Activated CD4-positive, alpha-beta memory T cell treated with anti-CD3 and anti-CD28 coated beads, Interleukin-2, amount 10 ng/mL, durations not matched to agents 7 days and 5 days (primary cell): ENCODE results near the gene TRAF1. TPM values are rescaled to one million over a fixed set of nuclear protein-coding genes. Genes with fewer than 3 reads are reported as not detected.

Source experiments
- CTCF ChIA-PET: fragments of 350-600 bp; sonication (Branson Sonifier 250); formaldehyde crosslinking; loops from one replicate; lab custom pipeline; 2021; ENCODE audit warnings: antibody characterized with exemption, inconsistent platforms; lab: Charles Lee
- POLR2A ChIA-PET: fragments of 350-600 bp; sonication (Branson Sonifier 250); formaldehyde crosslinking; loops from one replicate; lab custom pipeline; 2021; ENCODE audit warnings: antibody characterized with exemption; lab: Charles Lee
- DNase-seq: peaks from one replicate; pipeline ENCODE4 v3.0.0-alpha.2; 2020
- H3K27ac Mint-ChIP-seq: one replicate; pipeline ENCODE4 v1.8.0; 2021; ENCODE audit warnings: mild to moderate bottlenecking, mixed read lengths
- H3K27me3 Mint-ChIP-seq: one replicate; pipeline ENCODE4 v1.8.0; 2021; ENCODE audit warnings: mixed read lengths
- H3K36me3 Mint-ChIP-seq: one replicate; pipeline ENCODE4 v1.8.0; 2021; ENCODE audit warnings: low read depth, mixed read lengths
- H3K4me1 Mint-ChIP-seq: one replicate; pipeline ENCODE4 v1.8.0; 2021; ENCODE audit warnings: mixed read lengths
- H3K4me3 Mint-ChIP-seq: one replicate; pipeline ENCODE4 v1.8.0; 2021; ENCODE audit warnings: mild to moderate bottlenecking, mixed read lengths
- H3K9me3 Mint-ChIP-seq: one replicate; pipeline ENCODE4 v1.8.0; 2021; ENCODE audit warnings: mixed read lengths
- total RNA-seq, 2 experiments: library from RNA; stranded (reverse); gene quantifications; one replicate each; pipeline ENCODE4 v1.2.3, GENCODE V29; 2021

Gene TRAF1
- total RNA-seq, 2 experiments from 2014 or later = 73.6 to 74.3 TPM

DNA sequence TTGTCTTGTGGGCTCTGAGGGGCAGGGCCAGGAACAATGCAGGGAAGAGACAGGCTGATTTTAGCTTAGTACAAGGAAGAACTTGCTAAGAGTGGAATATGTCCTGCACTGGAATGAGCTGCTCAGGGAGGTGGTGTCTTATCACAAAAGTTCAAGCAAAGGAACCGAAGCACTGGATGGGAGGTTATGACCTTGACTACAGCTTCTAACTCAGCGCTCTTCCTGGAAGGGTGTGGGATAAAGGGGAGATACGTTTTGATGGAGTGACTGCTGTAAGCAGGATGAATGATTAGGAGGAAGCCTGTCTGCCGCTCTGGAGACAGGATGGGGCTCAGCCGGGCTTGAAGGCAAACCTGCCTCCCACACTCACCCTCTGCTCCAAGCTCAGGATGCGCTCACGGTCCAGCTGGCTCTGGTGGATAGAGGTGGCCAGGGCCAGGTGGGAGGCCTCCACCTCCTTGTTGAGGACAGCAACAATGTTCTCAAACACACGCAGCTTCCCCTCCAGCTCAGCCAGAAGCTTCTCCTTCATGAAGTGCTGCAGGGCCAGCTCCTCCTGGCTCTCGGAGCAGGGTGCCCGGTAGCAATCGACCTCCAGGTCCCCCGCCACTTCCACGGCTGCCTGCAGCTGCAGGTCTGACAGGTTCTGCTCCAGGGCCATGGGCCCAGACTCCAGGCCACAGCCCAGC is 13.5 kb downstream of the TRAF1 start:
- DNase-seq = no peak
- peaks cover 4% of the 10 kb centered on the region for H3K9me3 Mint-ChIP-seq
- ChIA-PET POLR2A (interaction anchor here (1.4 to 35.8 kb wide), 5 partner anchors 9 to 40 kb away, joined by 5 to 1205 read pairs (median 6); partner anchors contain the start of genes PHF19 and TRAF1), CTCF (interaction anchor here (1.4 to 2.7 kb wide), 2 partner anchors 12 to 18 kb away, joined by 3 to 8 read pairs; no protein-coding TSS in a partner anchor)
- no peak overlapping the region for H3K4me3 Mint-ChIP-seq
- no peaks in the 10 kb centered on the region for H3K27me3 Mint-ChIP-seq
- H3K4me1 Mint-ChIP-seq = peaks cover 81% of the 10 kb centered on the region
- H3K27ac Mint-ChIP-seq = peak overlapping the region; percentile 67
- H3K36me3 Mint-ChIP-seq = peaks cover 90% of the 10 kb centered on the region

DNA sequence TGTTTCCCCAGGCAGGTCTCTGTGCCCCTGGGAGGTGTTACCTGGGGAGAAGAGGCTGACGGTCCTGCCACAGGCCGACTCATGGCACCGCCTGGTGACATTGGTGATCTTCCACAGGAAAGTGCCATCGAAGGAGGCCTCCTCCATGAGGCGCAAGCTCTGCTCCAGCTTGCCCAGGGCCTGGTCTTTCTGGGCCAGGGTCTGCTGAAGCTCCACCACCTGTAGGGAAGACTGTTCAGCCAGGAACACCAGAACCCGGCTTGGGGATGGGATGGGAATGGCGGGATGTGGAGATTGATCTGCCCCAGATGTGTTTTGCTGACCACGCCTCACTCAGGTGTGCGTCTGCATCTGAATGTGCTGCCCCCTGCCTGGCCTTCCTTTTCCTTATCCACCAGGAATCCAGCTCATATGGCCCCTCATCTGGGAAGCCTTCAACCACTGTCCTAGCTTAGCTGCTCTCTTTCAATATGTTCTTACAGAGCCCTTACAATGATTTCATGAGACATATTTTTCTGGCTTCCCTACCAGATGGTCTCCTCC is 15.2 kb downstream of the TRAF1 start:
- DNase-seq = no peak
- Mint-ChIP-seq H3K9me3 (no peaks in the 10 kb centered on the region), H3K4me3 (no peak overlapping the region), H3K4me1 (peaks cover 80% of the 10 kb centered on the region), H3K36me3 (peaks cover 88% of the 10 kb centered on the region), H3K27me3 (no peaks in the 10 kb centered on the region), H3K27ac (peak overlapping the region; percentile 83)
- CTCF ChIA-PET = interaction anchor here (1.2 to 2.7 kb wide), 3 partner anchors 8 to 16 kb away, joined by 3 to 8 read pairs (median 5); no protein-coding TSS in a partner anchor
- POLR2A ChIA-PET = interaction anchor here (1.6 to 35.8 kb wide), 2 partner anchors 18 to 19 kb away, joined by 9 to 1205 read pairs; partner anchors contain the start of gene TRAF1

DNA sequence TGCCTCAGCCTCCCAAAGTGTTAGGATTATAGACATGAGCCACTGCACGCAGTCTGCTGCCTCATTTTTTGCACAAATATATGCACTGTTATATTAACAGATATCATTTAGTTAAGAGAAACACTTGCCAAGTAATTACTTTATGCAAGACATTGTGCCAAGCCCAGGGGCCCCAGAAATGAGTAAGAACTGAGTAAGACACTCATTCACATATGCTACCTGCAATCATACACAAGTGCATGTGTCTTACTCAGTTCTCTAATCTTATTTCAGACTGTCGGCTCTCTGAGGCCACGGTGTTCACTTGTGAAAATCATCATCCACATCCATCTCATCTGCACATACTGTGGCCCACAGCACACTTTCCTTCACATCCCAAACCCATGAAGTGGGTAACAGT is 16.0 kb downstream of the TRAF1 start:
- no peak for DNase-seq
- Mint-ChIP-seq H3K27ac (peak overlapping the region; percentile 83), H3K27me3 (no peaks in the 10 kb centered on the region), H3K4me3 (no peak overlapping the region), H3K4me1 (peaks cover 82% of the 10 kb centered on the region), H3K36me3 (peaks cover 90% of the 10 kb centered on the region), H3K9me3 (no peaks in the 10 kb centered on the region)
- ChIA-PET CTCF (interaction anchor here (1.4 kb wide), 1 partner anchor 9 kb away, joined by 3 read pairs; no protein-coding TSS in a partner anchor), POLR2A (interaction anchor here (0.8 to 35.8 kb wide), 7 partner anchors 11 to 35 kb away, joined by 3 to 1205 read pairs (median 8); partner anchors contain the start of gene TRAF1)

DNA sequence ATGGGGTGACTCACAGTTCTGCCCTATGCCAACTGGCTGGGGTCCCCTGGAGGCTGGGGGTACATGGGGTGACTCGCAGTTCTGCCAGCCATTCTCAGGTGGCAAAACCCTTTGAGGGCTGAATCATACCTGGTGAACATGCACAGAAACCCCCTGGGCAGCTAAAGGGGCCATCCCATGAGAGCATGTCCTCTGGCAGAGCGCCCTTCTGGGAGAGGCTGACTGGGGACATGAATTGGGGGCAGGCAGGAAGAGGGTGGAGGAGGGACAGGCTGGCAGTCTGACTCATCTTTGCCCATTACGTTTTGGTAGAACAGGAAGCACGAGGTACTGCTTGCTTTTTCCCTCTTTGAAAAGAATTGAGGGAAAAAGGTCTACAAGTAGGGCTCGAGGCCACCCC is 16.7 kb downstream of the TRAF1 start:
- H3K27ac Mint-ChIP-seq = peak overlapping the region; percentile 83
- CTCF ChIA-PET = no interaction called here
- POLR2A ChIA-PET = interaction anchor here (0.8 to 35.8 kb wide), 8 partner anchors 10 to 34 kb away, joined by 3 to 1205 read pairs (median 6); partner anchors contain the start of gene TRAF1
- no peak overlapping the region for H3K4me3 Mint-ChIP-seq
- H3K27me3 Mint-ChIP-seq = no peaks in the 10 kb centered on the region
- peaks cover 89% of the 10 kb centered on the region for H3K4me1 Mint-ChIP-seq
- DNase-seq = peak; percentile 47
- peaks cover 92% of the 10 kb centered on the region for H3K36me3 Mint-ChIP-seq
- no peaks in the 10 kb centered on the region for H3K9me3 Mint-ChIP-seq

DNA sequence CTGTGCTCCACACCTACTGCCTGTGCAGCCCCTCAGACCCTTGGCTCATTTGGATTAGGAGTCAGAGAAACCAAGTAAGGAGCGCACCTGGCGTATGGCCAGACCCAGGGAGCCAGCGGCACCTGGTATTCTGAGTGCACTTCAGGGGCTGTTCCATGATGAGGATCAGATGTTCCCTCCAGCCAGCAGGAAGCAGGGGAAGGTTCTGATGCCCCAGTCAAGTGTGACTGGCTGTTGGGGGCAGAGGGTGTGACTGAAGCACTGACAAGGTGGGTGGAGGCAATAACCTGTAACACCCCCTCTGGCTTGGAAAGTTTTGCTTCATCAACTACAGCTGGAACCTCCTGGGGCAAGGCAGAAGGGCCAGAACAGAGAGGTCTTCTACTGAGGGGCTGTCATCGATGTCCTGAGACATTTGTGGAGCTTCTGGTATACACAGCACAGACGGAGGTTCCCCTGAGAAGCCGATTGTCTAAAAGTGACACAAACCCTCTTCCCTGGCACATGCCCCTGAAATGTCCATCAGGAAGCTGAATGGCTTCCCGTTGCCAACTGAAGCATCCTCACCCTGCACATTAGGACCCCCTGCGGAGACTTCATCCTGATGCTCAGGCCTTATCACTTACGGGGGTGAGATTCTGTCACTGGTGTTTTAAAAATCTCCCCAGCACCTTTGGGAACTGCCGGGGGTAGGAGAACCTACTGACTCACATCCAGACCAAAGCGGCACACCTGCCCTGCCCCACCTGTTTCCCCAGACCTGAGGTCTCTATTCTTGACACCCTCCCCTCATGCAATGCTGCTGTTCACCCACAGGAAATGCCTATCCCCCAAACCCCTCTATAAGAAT is 21.1 kb downstream of the TRAF1 start:
- DNase-seq = no peak
- Mint-ChIP-seq H3K4me3 (no peak overlapping the region), H3K9me3 (no peaks in the 10 kb centered on the region), H3K27ac (peak overlapping the region; percentile 86), H3K36me3 (peaks cover 90% of the 10 kb centered on the region), H3K4me1 (peaks cover 88% of the 10 kb centered on the region), H3K27me3 (no peaks in the 10 kb centered on the region)
- ChIA-PET CTCF (interaction anchor here (1.0 to 2.0 kb wide), 3 partner anchors 10 to 16 kb away, joined by 3 to 9 read pairs (median 6); no protein-coding TSS in a partner anchor), POLR2A (interaction anchor here (1.5 to 35.8 kb wide), 8 partner anchors 10 to 112 kb away, joined by 4 to 1205 read pairs (median 14); partner anchors contain the start of genes FBXW2, PHF19 and TRAF1)

DNA sequence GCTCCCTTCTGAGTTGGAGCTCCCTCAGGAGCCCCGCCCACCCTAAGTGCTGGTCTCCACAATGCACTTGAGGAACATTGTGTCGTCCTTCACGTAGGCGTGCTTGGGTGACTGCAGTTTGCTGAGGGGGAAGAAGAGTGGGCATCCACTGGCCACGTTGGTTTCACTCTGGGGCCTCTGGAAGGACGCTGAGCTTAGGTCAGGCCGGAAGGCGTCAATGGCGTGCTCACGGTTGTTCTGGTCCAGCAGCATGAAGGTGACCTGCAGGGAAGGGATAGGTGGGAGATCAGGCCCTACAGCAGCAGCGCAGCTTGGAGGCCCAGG is 21.7 kb downstream of the TRAF1 start:
- ChIA-PET POLR2A (interaction anchor here (1.2 to 35.8 kb wide), 9 partner anchors 11 to 111 kb away, joined by 3 to 1205 read pairs (median 10); partner anchors contain the start of genes FBXW2, PHF19 and TRAF1), CTCF (interaction anchor here (1.0 to 2.0 kb wide), 3 partner anchors 9 to 15 kb away, joined by 3 to 9 read pairs (median 6); no protein-coding TSS in a partner anchor)
- Mint-ChIP-seq H3K27me3 (no peaks in the 10 kb centered on the region), H3K27ac (peak overlapping the region; percentile 86), H3K4me1 (peaks cover 87% of the 10 kb centered on the region), H3K4me3 (no peak overlapping the region), H3K36me3 (peaks cover 90% of the 10 kb centered on the region), H3K9me3 (no peaks in the 10 kb centered on the region)
- DNase-seq = no peak

DNA sequence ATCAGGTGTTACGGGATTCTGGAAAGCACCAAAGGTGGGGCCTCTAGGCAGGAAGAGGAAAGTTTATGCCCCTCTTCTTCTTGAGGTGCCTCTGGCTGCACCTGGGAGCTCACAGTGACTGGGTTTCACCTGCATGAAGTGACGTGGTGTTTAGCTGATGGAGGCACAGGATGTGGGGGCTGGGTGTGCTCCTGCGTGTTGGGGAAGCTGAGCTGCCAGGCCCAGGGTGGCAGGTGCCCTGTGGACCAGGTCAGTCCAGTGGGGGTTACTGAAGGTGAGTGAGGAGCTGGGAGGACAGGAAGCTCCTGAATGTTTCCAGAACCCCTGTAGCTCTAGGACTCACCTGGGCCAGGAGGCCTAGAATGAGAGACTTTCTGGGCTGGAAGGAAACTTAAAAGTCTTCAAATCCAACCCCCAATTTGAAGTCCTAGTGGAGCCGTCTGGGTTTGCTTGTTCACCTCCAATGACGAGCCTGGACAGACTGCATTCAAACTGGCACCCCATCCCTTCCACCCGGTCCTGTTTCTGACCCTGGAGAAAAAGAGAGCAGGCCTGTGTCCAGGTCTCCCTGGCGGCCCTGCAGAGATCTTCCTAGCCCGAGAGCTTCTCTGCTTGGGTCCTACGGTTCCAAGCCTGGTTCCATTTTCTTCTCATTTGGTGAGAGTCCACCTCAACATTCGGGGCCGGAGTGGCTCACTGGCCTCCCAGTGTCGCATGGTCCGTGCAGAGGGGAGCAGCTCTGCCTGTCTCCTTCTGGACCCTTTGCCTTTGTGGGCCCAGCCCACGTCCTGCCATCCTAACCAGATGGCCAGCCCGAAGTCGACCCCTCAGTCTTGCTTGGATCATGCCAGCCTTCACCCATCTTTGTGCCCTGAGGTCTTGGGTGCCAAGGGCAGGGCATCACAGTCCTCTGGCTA is 22.3 kb downstream of the TRAF1 start:
- Mint-ChIP-seq H3K27ac (peak overlapping the region; percentile 86), H3K9me3 (no peaks in the 10 kb centered on the region), H3K4me1 (peaks cover 84% of the 10 kb centered on the region), H3K27me3 (no peaks in the 10 kb centered on the region), H3K36me3 (peaks cover 88% of the 10 kb centered on the region), H3K4me3 (no peak overlapping the region)
- ChIA-PET CTCF (interaction anchor here (1.0 to 2.0 kb wide), 9 partner anchors 8 to 26 kb away, joined by 3 to 9 read pairs (median 4); no protein-coding TSS in a partner anchor), POLR2A (interaction anchor here (0.9 to 35.8 kb wide), 13 partner anchors 9 to 111 kb away, joined by 3 to 1205 read pairs (median 8); partner anchors contain the start of genes FBXW2, PHF19 and TRAF1)
- peak; percentile 59 for DNase-seq

DNA sequence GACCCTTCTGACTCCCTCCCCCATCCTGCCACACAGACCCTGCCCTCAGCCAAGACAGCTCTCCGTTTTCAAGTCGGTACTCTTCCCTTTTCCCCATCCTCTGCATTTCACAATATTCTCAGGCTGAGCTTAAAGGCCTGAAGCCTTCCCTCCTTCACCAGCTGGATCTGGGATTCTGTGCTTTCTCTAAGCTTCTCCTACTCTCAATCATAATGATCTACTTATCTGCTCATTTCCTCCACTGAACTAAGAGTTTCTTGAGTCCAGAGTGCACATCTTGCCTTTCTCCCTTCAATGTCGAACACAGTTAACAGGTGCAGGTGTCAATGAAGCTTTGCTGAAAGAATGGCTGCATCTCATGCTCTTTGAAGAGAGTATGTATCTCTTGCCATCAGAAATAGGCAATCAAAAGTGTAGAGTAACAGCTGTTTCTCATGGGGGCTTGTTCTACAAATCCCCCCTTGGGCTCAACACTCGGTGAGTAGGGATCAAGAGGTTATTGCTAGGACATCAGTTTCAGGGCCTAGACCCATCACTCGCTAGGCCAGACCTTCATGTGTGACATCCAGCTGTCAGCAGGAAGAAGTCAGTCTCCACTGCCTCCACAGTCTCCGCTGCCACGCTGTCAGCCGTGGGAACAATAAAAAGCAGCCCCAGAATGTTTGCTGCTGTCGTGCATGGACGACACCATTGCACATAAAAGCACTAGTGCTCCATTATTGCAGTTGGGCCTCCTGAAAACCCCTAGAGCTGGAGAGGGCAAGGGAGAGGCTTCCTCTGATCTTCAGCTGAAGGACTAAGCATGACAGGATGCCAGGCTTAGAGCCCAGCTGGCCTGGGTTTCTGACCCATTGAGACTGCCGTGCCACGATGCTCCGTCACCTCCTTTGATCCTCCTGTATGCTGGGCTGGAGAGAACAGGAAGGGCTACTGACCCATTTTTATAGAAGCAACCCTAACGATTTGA is 23.7 kb downstream of the TRAF1 start:
- H3K36me3 Mint-ChIP-seq = peaks cover 84% of the 10 kb centered on the region
- H3K27ac Mint-ChIP-seq = peak overlapping the region; percentile 86
- ChIA-PET POLR2A (interaction anchor here (0.6 to 35.8 kb wide), 8 partner anchors 10 to 58 kb away, joined by 3 to 1205 read pairs (median 11); partner anchors contain the start of genes PHF19 and TRAF1), CTCF (interaction anchor here (1.3 to 2.0 kb wide), 7 partner anchors 12 to 27 kb away, joined by 3 to 6 read pairs (median 4); no protein-coding TSS in a partner anchor)
- no peaks in the 10 kb centered on the region for H3K9me3 Mint-ChIP-seq
- H3K4me1 Mint-ChIP-seq = peaks cover 86% of the 10 kb centered on the region
- H3K27me3 Mint-ChIP-seq = no peaks in the 10 kb centered on the region
- H3K4me3 Mint-ChIP-seq = no peak overlapping the region
- no peak for DNase-seq

DNA sequence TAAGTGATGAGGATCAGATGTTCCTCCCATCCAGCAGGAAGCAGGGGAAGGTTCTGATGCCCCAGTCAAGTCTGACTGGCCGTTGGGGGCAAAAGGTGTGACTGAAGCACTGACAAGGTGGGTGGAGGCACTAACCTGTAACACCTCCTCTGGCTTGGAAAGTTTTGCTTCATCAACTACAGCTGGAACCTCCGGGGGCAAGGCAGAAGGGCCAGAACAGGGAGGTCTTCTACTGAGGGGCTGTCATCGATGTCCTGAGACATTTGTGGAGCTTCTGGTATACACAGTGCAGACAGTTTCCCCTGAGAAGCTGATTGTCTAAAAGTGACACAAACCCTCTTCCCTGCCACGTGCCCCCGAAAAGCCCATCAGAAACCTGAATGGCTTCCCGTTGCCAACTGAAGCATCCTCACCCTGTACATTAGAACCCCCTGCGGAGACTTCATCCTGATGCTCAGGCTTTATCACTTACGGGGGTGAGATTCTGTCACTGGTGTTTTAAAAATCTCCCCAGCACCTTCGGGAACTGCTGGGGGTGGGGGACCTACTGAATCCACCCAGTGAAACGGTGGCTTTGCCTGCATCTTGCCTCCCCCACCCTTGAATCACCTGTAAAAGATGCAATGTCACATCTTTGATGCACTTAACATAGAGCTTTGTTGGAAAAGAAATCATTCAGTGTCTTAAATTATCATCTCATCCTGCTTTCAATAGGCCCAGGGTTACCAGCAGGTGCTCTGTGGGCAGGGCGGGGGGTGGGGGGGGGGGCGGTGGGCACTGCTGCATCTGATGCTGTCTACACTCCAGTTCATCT is 24.6 kb downstream of the TRAF1 start:
- H3K36me3 Mint-ChIP-seq = peaks cover 80% of the 10 kb centered on the region
- CTCF ChIA-PET = interaction anchor here (1.2 to 1.5 kb wide), 2 partner anchors 18 to 80 kb away, joined by 3 read pairs; no protein-coding TSS in a partner anchor

DNA sequence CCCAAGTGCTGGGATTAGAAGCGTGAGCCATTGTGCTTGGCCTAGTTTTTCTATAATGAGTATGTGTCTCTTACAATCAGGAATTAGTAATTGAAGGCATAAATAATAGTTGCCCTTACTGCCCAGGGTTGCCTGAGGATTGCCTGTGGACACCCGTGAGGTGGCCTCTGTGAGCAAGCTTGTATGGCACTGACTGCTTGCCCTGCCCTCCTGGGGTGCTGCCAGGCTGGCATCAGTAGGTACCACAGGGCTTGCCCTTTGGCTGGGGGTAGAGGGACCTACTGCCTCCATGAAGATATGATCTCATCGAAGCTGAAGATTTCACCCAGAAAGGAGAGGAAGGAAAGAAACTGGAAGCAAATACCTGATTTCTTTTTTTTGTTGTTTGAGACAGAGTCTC is 25.8 kb downstream of the TRAF1 start:
- Mint-ChIP-seq H3K27me3 (no peaks in the 10 kb centered on the region), H3K4me3 (no peak overlapping the region), H3K9me3 (no peaks in the 10 kb centered on the region), H3K4me1 (peaks cover 82% of the 10 kb centered on the region), H3K27ac (peak overlapping the region; percentile 49), H3K36me3 (peaks cover 73% of the 10 kb centered on the region)
- ChIA-PET POLR2A (interaction anchor here (2.7 to 35.8 kb wide), 3 partner anchors 8 to 29 kb away, joined by 8 to 1205 read pairs (median 121); partner anchors contain the start of gene TRAF1), CTCF (no interaction called here)
- no peak for DNase-seq

More for the DNA sequence above, 24.6 kb downstream of the TRAF1 start:
- no peak for DNase-seq
- POLR2A ChIA-PET = interaction anchor here (0.6 to 35.8 kb wide), 6 partner anchors 9 to 57 kb away, joined by 3 to 1205 read pairs (median 21); partner anchors contain the start of genes PHF19 and TRAF1
- H3K4me1 Mint-ChIP-seq = peaks cover 85% of the 10 kb centered on the region
- no peak overlapping the region for H3K4me3 Mint-ChIP-seq
- no peaks in the 10 kb centered on the region for H3K9me3 Mint-ChIP-seq
- H3K27me3 Mint-ChIP-seq = no peaks in the 10 kb centered on the region
- peak overlapping the region; percentile 86 for H3K27ac Mint-ChIP-seq
